Lower leg skin (tissue), 3 donors: ENCODE results near the gene GLRX5.

ENCODE experiments used
- CTCF ChIP-seq, 3 donors: fragments of 450-650 bp; IDR thresholded peaks; one replicate each; pipeline ENCODE4 v1.5.1; 2016; ENCODE audit warnings: antibody characterized with exemption in 3 of 3, mild to moderate bottlenecking in 3 of 3, moderate library complexity in 2 of 3
- POLR2A ChIP-seq, 2 donors: fragments of 450-650 bp; IDR thresholded peaks; one replicate each; pipeline ENCODE4 v1.6.1; 2016 to 2017; ENCODE audit warnings: antibody characterized with exemption in 2 of 2, mild to moderate bottlenecking in 1 of 2, moderate library complexity in 1 of 2

- TF ChIP-seq CTCF (IDR thresholded peaks at IDR 0.05) (no peak), POLR2A (IDR thresholded peaks at IDR 0.05) (no peak)
Observed at GRCh38 chr14:95489214-95490137, 45.4 kb upstream of the GLRX5 start.
